Anterior cingulate cortex (tissue), 58 donors: ENCODE measurements around the gene ZGRF1.
A peak's percentile ranks its signal among the peaks of the same experiment; 100 is the strongest.
"Not testable (repeated sequence)": the region's sequence is repeated elsewhere in the genome, so short reads cannot be mapped to it uniquely, and the experiment has no call there.

Source experiments
- DNase-seq, 58 donors: peaks; one replicate each; lab custom pipeline; 2025; lab: John Stamatoyannopoulos, UW

ZGRF1 gene

GRCh38 chr4:112559053-112559452 is 77.7 kb downstream of the ZGRF1 start:
- DNase-seq, result no peak

GRCh38 chr4:112557676-112558411 is 78.9 kb downstream of the ZGRF1 start:
- peak in 9 of 58 donors; percentile 1 to 31 (median 3) for DNase-seq

GRCh38 chr4:112554271-112554670 is 82.4 kb downstream of the ZGRF1 start:
- DNase-seq, result not testable (repeated sequence)

GRCh38 chr4:112552668-112553067 is 84.0 kb downstream of the ZGRF1 start:
- no peak for DNase-seq

- no peak for DNase-seq
These were observed 86.0 kb downstream of the ZGRF1 start for GRCh38 chr4:112550728-112551127.

GRCh38 chr4:112546476-112546875 is 90.2 kb downstream of the ZGRF1 start:
- no peak for DNase-seq

- no peak for DNase-seq
These were observed 91.4 kb downstream of the ZGRF1 start for GRCh38 chr4:112545346-112545745.

GRCh38 chr4:112540695-112541094 is 96.0 kb downstream of the ZGRF1 start:
- no peak for DNase-seq

GRCh38 chr4:112536123-112536522 is 100.6 kb downstream of the ZGRF1 start:
- DNase-seq, result no peak

GRCh38 chr4:112532267-112532666 is 104.4 kb downstream of the ZGRF1 start:
- DNase-seq, result no peak

- no peak for DNase-seq
These were observed 105.6 kb downstream of the ZGRF1 start for GRCh38 chr4:112531146-112531545.

GRCh38 chr4:112526061-112526460 is 110.6 kb downstream of the ZGRF1 start:
- DNase-seq, result no peak

- DNase-seq, result peak in 7 of 58 donors; percentile 12 to 26 (median 21)
These were observed 112.8 kb downstream of the ZGRF1 start for GRCh38 chr4:112523764-112524505.

- no peak for DNase-seq
These were observed 113.5 kb downstream of the ZGRF1 start for GRCh38 chr4:112523008-112523721.

GRCh38 chr4:112522431-112522830 is 114.3 kb downstream of the ZGRF1 start:
- not testable (repeated sequence) for DNase-seq

GRCh38 chr4:112521123-112522023 is 115.3 kb downstream of the ZGRF1 start:
- DNase-seq, result no peak

- DNase-seq, result no peak
These were observed 116.0 kb downstream of the ZGRF1 start for GRCh38 chr4:112520598-112521122.

- DNase-seq, result no peak
These were observed 116.8 kb downstream of the ZGRF1 start for GRCh38 chr4:112519689-112520597.

- DNase-seq, result no peak
These were observed 118.0 kb downstream of the ZGRF1 start for GRCh38 chr4:112518675-112519074.
